C4-2B (cell line): Measurements from ENCODE around the gene ANKFY1.
"Not testable (repeated sequence)": the region's sequence is repeated elsewhere in the genome, so short reads cannot be mapped to it uniquely, and the experiment has no call there.

Source experiments
- H3K27ac ChIP-seq: fragments of 450-650 bp; 2 replicates; pipeline ENCODE4 v1.5.1; 2017
- CTCF ChIP-seq: fragments of 450-650 bp; conservative IDR thresholded peaks from 2 replicates; pipeline ENCODE4 v1.5.1; 2017; ENCODE audit warnings: mild to moderate bottlenecking
- ZFX ChIP-seq: fragments of 450-650 bp; IDR thresholded peaks from 2 replicates; pipeline ENCODE4 v1.6.1; 2017

Gene ANKFY1

GRCh38 chr17:4144422-4144747 is 119.4 kb downstream of the ANKFY1 start:
- peak overlapping the region; percentile 91 for H3K27ac ChIP-seq
- TF ChIP-seq ZFX: no peak
- TF ChIP-seq CTCF: no peak

GRCh38 chr17:4143563-4144421 is 120.0 kb downstream of the ANKFY1 start:
- peak overlapping the region; percentile 91 for H3K27ac ChIP-seq
- TF ChIP-seq CTCF (no peak), ZFX (peak; percentile 95)

- peak overlapping the region; percentile 91 for H3K27ac ChIP-seq
- TF ChIP-seq ZFX (peak; percentile 96), CTCF (no peak)
Observed at GRCh38 chr17:4142107-4142900, 121.5 kb downstream of the ANKFY1 start.

- TF ChIP-seq CTCF (no peak), ZFX (no peak)
- H3K27ac ChIP-seq: no peak overlapping the region
Observed at GRCh38 chr17:4140125-4140524, 123.7 kb downstream of the ANKFY1 start.

- H3K27ac ChIP-seq: not testable (repeated sequence)
Observed at GRCh38 chr17:4138906-4139526, 124.8 kb downstream of the ANKFY1 start.

GRCh38 chr17:4136373-4136772 is 127.4 kb downstream of the ANKFY1 start:
- TF ChIP-seq ZFX (no peak), CTCF (no peak)

GRCh38 chr17:4135489-4135888 is 128.3 kb downstream of the ANKFY1 start:
- TF ChIP-seq CTCF (no peak), ZFX (no peak)
- peak overlapping the region; percentile 53 for H3K27ac ChIP-seq

More at GRCh38 chr17:4136373-4136772, 127.4 kb downstream of the ANKFY1 start:
- H3K27ac ChIP-seq: peak overlapping the region; percentile 53
